HL-60 (cell line): ENCODE measurements around the gene SEMA4A.

Source experiments
- DNase-seq, 2 experiments: peaks; one replicate each; pipeline ENCODE4 v3.0.0-alpha.2; 2010 to 2020; ENCODE audit warnings: low read depth in 1 of 2, low spot score in 1 of 2
- H3K27ac ChIP-seq: fragments of 250-450 bp; sonication (Bioruptor Pico); replicated peaks from 2 replicates; pipeline ENCODE4 v1.5.1; 2020; ENCODE audit warnings: mild to moderate bottlenecking, moderate library complexity
- H3K27me3 ChIP-seq: fragments of 250-450 bp; sonication (Bioruptor Pico); 2 replicates; pipeline ENCODE4 v1.5.1; 2021; ENCODE audit warnings: mild to moderate bottlenecking, moderate library complexity; ENCODE audit not compliant: insufficient read depth, poor library complexity, severe bottlenecking
- H3K4me3 ChIP-seq: replicated peaks from 2 replicates; pipeline ENCODE4 v1.5.1; 2011; ENCODE audit warnings: mild to moderate bottlenecking, control low read depth, low read length; ENCODE audit not compliant: insufficient read depth
- GABPA ChIP-seq: IDR thresholded peaks from 2 replicates; pipeline ENCODE4 v1.6.1; 2012; ENCODE audit warnings: low read depth
- POLR2AphosphoS5 ChIP-seq: IDR thresholded peaks from 2 replicates; pipeline ENCODE4 v1.6.1; 2012; ENCODE audit warnings: low read depth
- SPI1 ChIP-seq: IDR thresholded peaks from 2 replicates; pipeline ENCODE4 v1.6.1; 2012; ENCODE audit warnings: low read depth, mild to moderate bottlenecking, borderline replicate concordance
- TF ChIP-seq, protein P1 (sequence below): IDR thresholded peaks from 2 replicates; pipeline ENCODE4 v1.6.1; 2012; ENCODE audit warnings: low read depth; ENCODE audit not compliant: insufficient replicate concordance
- TF ChIP-seq, protein P2 (sequence below): IDR thresholded peaks from one replicate; pipeline ENCODE4 v1.5.1; 2011; ENCODE audit warnings: low read length, control low read depth, inconsistent platforms; ENCODE audit not compliant: insufficient read depth

Gene SEMA4A

DNA sequence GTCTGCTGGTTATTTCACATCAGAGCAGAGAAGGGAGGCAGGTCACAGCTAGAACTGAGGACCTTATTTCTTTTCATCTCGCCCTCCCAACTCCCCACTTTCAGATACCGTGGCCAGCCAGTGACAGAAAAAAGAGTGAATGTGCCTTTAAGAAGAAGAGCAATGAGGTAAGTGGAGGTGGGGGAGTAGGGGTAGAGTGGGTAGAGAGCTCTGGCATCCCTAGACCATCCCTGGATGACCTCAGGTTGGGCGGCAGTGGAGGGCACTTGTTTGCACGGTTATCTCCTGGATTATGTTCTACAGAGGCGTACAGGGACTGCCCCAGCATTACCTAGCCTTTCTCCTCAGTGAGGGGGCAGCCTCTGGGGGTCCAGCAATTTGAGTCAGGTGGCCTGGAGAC, 4.6 kb downstream of the SEMA4A start:
- Histone ChIP-seq H3K4me3 (no peak overlapping the region), H3K27me3 (no peaks in the 10 kb centered on the region), H3K27ac (no peak overlapping the region)
- DNase-seq = no peak
- TF ChIP-seq POLR2AphosphoS5 (no peak), GABPA (no peak), SPI1 (no peak)
- TF ChIP-seq, protein P1, sequence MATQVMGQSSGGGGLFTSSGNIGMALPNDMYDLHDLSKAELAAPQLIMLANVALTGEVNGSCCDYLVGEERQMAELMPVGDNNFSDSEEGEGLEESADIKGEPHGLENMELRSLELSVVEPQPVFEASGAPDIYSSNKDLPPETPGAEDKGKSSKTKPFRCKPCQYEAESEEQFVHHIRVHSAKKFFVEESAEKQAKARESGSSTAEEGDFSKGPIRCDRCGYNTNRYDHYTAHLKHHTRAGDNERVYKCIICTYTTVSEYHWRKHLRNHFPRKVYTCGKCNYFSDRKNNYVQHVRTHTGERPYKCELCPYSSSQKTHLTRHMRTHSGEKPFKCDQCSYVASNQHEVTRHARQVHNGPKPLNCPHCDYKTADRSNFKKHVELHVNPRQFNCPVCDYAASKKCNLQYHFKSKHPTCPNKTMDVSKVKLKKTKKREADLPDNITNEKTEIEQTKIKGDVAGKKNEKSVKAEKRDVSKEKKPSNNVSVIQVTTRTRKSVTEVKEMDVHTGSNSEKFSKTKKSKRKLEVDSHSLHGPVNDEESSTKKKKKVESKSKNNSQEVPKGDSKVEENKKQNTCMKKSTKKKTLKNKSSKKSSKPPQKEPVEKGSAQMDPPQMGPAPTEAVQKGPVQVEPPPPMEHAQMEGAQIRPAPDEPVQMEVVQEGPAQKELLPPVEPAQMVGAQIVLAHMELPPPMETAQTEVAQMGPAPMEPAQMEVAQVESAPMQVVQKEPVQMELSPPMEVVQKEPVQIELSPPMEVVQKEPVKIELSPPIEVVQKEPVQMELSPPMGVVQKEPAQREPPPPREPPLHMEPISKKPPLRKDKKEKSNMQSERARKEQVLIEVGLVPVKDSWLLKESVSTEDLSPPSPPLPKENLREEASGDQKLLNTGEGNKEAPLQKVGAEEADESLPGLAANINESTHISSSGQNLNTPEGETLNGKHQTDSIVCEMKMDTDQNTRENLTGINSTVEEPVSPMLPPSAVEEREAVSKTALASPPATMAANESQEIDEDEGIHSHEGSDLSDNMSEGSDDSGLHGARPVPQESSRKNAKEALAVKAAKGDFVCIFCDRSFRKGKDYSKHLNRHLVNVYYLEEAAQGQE = no peak
- TF ChIP-seq, protein P2, sequence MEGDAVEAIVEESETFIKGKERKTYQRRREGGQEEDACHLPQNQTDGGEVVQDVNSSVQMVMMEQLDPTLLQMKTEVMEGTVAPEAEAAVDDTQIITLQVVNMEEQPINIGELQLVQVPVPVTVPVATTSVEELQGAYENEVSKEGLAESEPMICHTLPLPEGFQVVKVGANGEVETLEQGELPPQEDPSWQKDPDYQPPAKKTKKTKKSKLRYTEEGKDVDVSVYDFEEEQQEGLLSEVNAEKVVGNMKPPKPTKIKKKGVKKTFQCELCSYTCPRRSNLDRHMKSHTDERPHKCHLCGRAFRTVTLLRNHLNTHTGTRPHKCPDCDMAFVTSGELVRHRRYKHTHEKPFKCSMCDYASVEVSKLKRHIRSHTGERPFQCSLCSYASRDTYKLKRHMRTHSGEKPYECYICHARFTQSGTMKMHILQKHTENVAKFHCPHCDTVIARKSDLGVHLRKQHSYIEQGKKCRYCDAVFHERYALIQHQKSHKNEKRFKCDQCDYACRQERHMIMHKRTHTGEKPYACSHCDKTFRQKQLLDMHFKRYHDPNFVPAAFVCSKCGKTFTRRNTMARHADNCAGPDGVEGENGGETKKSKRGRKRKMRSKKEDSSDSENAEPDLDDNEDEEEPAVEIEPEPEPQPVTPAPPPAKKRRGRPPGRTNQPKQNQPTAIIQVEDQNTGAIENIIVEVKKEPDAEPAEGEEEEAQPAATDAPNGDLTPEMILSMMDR = no peak

DNA sequence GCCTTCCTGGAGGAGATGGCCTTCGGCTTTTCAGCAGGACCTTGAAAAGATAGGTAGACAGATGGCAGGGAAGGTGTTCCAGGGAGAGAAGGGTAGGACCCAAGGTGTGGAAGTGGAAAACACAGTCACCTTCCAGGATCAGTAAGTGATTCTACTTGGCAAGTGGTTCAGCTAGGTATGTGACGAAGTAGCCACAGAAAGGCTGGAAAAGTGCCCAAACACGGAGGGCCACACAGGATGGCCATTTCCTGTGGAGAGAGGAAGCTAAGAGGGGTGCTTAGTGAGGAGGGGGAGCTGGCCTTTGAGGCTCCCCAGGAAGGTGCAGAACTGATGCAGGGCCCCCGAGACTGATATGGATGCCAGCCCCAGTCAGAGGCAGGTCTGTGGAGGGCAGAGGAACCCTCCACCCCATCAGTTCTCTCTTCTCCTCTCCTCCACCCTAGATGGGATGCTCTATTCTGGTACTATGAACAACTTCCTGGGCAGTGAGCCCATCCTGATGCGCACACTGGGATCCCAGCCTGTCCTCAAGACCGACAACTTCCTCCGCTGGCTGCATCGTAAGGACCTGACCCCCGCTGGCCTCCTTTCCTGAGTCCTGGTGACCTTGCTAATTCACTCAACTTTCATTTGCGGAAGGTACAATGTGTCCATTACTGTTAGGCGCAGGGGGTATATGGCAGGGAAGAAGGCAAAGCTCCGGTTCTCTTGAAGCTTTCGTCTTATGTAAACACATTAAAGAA, 6.8 kb downstream of the SEMA4A start:
- H3K4me3 ChIP-seq = no peak overlapping the region
- TF ChIP-seq, protein P2 = no peak
- TF ChIP-seq, protein P1 = no peak
- TF ChIP-seq GABPA (no peak), POLR2AphosphoS5 (no peak), SPI1 (no peak)
- DNase-seq = no peak
- no peak overlapping the region for H3K27ac ChIP-seq
- no peaks in the 10 kb centered on the region for H3K27me3 ChIP-seq

DNA sequence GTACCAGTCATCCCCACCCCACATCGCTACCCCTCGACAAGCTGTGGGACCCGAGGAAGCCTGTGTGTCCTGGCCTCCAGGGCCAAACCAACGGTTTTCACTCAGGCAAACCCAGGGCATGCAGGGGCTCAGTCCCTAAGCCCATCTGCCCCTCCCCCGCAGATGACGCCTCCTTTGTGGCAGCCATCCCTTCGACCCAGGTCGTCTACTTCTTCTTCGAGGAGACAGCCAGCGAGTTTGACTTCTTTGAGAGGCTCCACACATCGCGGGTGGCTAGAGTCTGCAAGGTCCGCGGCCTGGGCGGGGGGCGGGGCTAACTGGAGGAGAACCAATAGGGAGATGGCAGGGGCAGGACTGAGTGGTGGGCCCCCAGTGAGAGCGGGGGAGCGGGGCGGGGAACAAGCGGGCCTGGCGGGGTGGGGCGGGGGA, 7.4 kb downstream of the SEMA4A start:
- no peak for TF ChIP-seq SPI1
- TF ChIP-seq, protein P2 = no peak
- TF ChIP-seq, protein P1 = no peak
- H3K27me3 ChIP-seq = no peaks in the 10 kb centered on the region
- no peak overlapping the region for H3K4me3 ChIP-seq
- no peak overlapping the region for H3K27ac ChIP-seq
- no peak for DNase-seq
